Cardiac fibroblast (primary cell): ENCODE data around the gene DCAF10.

ENCODE experiments used
- DNase-seq, 2 donors: peaks; one replicate each; pipeline versions ENCODE4 v3.0.0 to v3.0.0-alpha.2; 2010; ENCODE audit warnings: low read depth in 2 of 2
- H3K4me3 ChIP-seq, 2 donors: replicated peaks in 1 of 2; 1 replicate in 1 of 2; 2 replicates in 1 of 2; pipeline ENCODE4 v1.5.1; 2011; ENCODE audit warnings: low read depth in 2 of 2, low read length in 2 of 2, mild to moderate bottlenecking in 2 of 2, moderate library complexity in 1 of 2
- CTCF ChIP-seq: IDR thresholded peaks from one replicate; pipeline ENCODE4 v1.5.1; 2011; ENCODE audit warnings: low read depth, mild to moderate bottlenecking, low read length, inconsistent platforms

Gene DCAF10

DNA sequence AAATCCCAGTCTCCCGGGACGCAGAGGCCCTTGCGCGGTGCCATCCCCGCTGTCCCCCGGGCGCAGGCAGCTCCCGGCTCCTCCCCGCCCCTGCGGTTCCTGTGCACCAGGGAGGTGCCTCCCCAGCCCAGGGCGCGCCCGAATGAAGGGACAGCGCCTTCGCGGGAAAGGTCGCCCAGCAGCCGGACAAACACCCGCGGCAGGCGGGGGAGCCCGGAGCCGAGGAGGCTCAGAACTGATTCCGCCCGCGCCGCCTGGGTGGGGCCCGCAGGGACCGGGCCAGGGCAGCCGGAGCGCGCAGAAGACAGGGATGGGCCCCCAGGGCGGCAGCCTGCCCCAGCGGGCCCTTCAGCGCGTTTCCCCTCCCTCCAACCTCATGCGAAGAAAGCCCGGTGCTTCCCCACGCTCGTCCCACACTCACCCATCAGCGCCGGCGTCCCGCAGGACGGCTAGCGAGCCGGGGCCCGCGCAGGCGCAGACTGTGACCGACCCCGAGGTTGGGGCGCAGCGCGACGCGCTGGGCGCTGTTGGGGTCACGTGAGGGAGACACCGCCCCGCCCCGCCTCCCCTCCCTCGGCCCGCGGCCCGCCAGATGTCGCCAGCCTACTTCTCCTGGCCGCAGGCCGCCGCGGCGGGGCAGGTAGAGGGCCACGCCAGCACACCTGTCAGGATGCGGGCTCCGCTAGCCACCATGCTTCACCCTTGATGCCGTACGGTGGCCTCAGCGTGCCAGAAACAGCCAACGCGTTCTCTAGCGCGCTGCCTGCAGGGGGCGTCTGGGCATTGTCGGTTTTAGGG, 103.2 kb downstream of the DCAF10 start, which contains the start of gene SLC25A51:
TSS of gene SLC25A51 (minus strand) at position 481 of the 798 bp plus-strand sequence. CDS start 15,577 bp downstream, outside the sequence.
- TF ChIP-seq CTCF, result peak; percentile 92
- peak within 1 kb of the TSS; percentile 68 to 72 for H3K4me3 ChIP-seq
- peak; percentile 94 for DNase-seq

GRCh38 chr9:37904445-37905130, 104.0 kb downstream of the DCAF10 start:
- peak; percentile 58 to 60 for DNase-seq
- no peak for TF ChIP-seq CTCF
- peak overlapping the region; percentile 68 to 72 for H3K4me3 ChIP-seq

DNA sequence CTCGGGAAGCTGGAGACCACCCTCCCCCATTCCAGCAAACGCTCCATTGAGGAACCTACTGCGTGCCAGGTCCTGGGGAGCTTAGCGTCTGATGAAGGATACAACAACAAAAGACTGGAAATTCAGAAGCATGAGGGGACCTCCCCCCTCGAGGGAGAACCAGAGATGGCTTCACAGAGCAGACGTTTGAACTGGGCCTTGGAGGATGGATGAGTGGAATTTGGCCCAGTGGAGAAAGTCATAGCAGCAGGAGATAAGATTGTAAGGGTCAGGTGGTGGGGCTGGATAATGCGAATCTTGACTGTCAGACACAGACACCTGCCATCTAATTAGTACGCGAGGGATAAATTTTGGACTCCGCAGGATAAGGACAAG, 104.5 kb downstream of the DCAF10 start:
- TF ChIP-seq CTCF, result no peak
- no peak for DNase-seq
- H3K4me3 ChIP-seq, result peak overlapping the region; percentile 68 to 72

GRCh38 chr9:37905776-37906175, 105.2 kb downstream of the DCAF10 start:
- H3K4me3 ChIP-seq, result no peak overlapping the region
- no peak for TF ChIP-seq CTCF
- no peak for DNase-seq

GRCh38 chr9:37906312-37907239, 106.0 kb downstream of the DCAF10 start:
- no peak for DNase-seq
- TF ChIP-seq CTCF, result no peak
- H3K4me3 ChIP-seq, result no peak overlapping the region

DNA sequence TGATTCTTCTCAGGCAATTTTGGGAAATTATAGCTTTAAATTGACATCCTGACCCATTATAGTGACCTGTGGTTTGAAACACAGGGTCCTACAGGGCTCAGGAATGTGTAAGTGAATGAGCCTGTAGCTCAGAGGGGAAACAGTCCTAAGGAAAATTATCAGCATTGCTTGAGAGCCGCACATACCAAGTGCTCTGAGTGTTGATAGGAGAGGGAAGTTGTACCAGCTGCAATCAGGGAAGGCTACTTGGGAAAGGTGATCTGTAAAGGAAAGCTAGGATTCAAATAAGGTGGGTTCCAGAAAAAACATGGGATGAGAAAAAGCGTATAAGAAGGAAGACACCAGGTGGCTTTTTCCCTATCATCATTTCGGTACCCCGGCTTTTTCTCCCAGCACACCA, 107.7 kb downstream of the DCAF10 start:
- no peak overlapping the region for H3K4me3 ChIP-seq
- no peak for TF ChIP-seq CTCF
- DNase-seq, result peak in 1 of 2 donors; percentile 53
